ENCODE measurements around the gene VAC14. TPM values are rescaled to one million over a fixed set of nuclear protein-coding genes. Genes with fewer than 3 reads are reported as not detected.

The VAC14 gene
- total and polyA plus RNA-seq, 8 donors = 14.9 to 90.6 (median 39.3) TPM

GRCh38 chr16:70689035-70689969 is 111.7 kb downstream of the VAC14 start:
- H3K27me3 ChIP-seq = peaks cover 0 to 11% (median 0%) of the 10 kb centered on the region in 3 donors
- peaks cover 80 to 96% (median 89%) of the 10 kb centered on the region in 4 donors for H3K4me1 ChIP-seq
- peaks cover 0 to 8% (median 0%) of the 10 kb centered on the region in 4 donors for H3K36me3 ChIP-seq
- peak overlapping the region; percentile 63 to 95 (median 85) for H3K27ac ChIP-seq
- intact Hi-C loops (cut with DNase I; ENCODE audit: low total_unique reads) = no loop called here
- no peak for TF ChIP-seq CTCF (IDR thresholded peaks at IDR 0.05)
- no peak for TF ChIP-seq POLR2A (IDR thresholded peaks at IDR 0.05)
- peak in 2 of 3 donors; percentile 11 to 37 for TF ChIP-seq POLR2AphosphoS5 (IDR thresholded peaks at IDR 0.05)
- TF ChIP-seq EP300 (IDR thresholded peaks at IDR 0.05) = no peak
- no peak overlapping the region for H3K4me3 ChIP-seq
- DNase-seq = peak; percentile 86 to 87
- 54 to 65% (median 57%) methylated on average over 18 to 22 of the region's 22 CpGs for WGBS, 5 donors
- H3K9me3 ChIP-seq = no peaks in the 10 kb centered on the region

- intact Hi-C loops (cut with DNase I; ENCODE audit: low total_unique reads) = no loop called here
- WGBS, 5 donors = 38 to 60% (median 48%) methylated on average over 6 to 8 of the region's 8 CpGs
- peak; percentile 57 to 82 for DNase-seq
- TF ChIP-seq POLR2AphosphoS5 (IDR thresholded peaks at IDR 0.05) = peak in 2 of 3 donors; percentile 46 to 66
- TF ChIP-seq EP300 (IDR thresholded peaks at IDR 0.05) = no peak
- Histone ChIP-seq H3K36me3 (peaks cover 0 to 8% (median 0%) of the 10 kb centered on the region in 4 donors), H3K9me3 (no peaks in the 10 kb centered on the region), H3K4me1 (peaks cover 85 to 96% (median 89%) of the 10 kb centered on the region in 4 donors), H3K27ac (peak overlapping the region; percentile 63 to 95 (median 85)), H3K4me3 (no peak overlapping the region), H3K27me3 (peaks cover 0 to 11% (median 0%) of the 10 kb centered on the region in 3 donors)
These were observed 112.7 kb downstream of the VAC14 start for GRCh38 chr16:70688246-70688742.

GRCh38 chr16:70687671-70688245 is 113.2 kb downstream of the VAC14 start:
- TF ChIP-seq POLR2A (IDR thresholded peaks at IDR 0.05) (no peak), EP300 (IDR thresholded peaks at IDR 0.05) (no peak), POLR2AphosphoS5 (IDR thresholded peaks at IDR 0.05) (no peak), CTCF (IDR thresholded peaks at IDR 0.05) (no peak)
- H3K4me3 ChIP-seq = no peak overlapping the region
- H3K36me3 ChIP-seq = peaks cover 0 to 8% (median 0%) of the 10 kb centered on the region in 4 donors
- H3K27ac ChIP-seq = peak overlapping the region; percentile 63 to 95 (median 85)
- 78 to 90% (median 85%) methylated on average over 13 to 18 of the region's 18 CpGs for WGBS, 5 donors
- peaks cover 85 to 96% (median 89%) of the 10 kb centered on the region in 4 donors for H3K4me1 ChIP-seq
- DNase-seq = no peak
- H3K9me3 ChIP-seq = no peaks in the 10 kb centered on the region
- peaks cover 0 to 11% (median 0%) of the 10 kb centered on the region in 3 donors for H3K27me3 ChIP-seq
- intact Hi-C loops (cut with DNase I; ENCODE audit: low total_unique reads) = no loop called here

GRCh38 chr16:70687102-70687511 is 113.9 kb downstream of the VAC14 start:
- H3K4me3 ChIP-seq = peak overlapping the region in 1 of 4 donors; percentile 66
- no peaks in the 10 kb centered on the region for H3K9me3 ChIP-seq
- peak overlapping the region; percentile 32 to 95 (median 85) for H3K27ac ChIP-seq
- H3K27me3 ChIP-seq = peaks cover 0 to 11% (median 0%) of the 10 kb centered on the region in 3 donors
- TF ChIP-seq CTCF (IDR thresholded peaks at IDR 0.05) = no peak
- TF ChIP-seq POLR2AphosphoS5 (IDR thresholded peaks at IDR 0.05) = no peak
- no peak for TF ChIP-seq POLR2A (IDR thresholded peaks at IDR 0.05)
- no peak for TF ChIP-seq EP300 (IDR thresholded peaks at IDR 0.05)
- no peak for DNase-seq
- intact Hi-C loops (cut with DNase I; ENCODE audit: low total_unique reads) = no loop called here
- H3K4me1 ChIP-seq = peaks cover 85 to 96% (median 89%) of the 10 kb centered on the region in 4 donors
- WGBS, 5 donors = 53 to 66% (median 58%) methylated on average over 5 of the region's 5 CpGs
- H3K36me3 ChIP-seq = peaks cover 0 to 5% (median 0%) of the 10 kb centered on the region in 4 donors

Measured in stomach (tissue), 9 donors.